Activated B cell treated with CpG ODN at 0.5 μM for 24 hours (primary cell): Measurements from ENCODE around the gene NT5DC4. TPM values are rescaled to one million over a fixed set of nuclear protein-coding genes. Genes with fewer than 3 reads are reported as not detected.
A peak's percentile ranks its signal among the peaks of the same experiment; 100 is the strongest.

Source experiments
- ATAC-seq: fragments of 200-7000 bp; cut with Tn5 transposase; one replicate; pipeline ENCODE4 v1.10.0; 2021; ENCODE audit warnings: low read depth, mild to moderate bottlenecking, moderate library complexity
- CTCF ChIA-PET: fragments of 350-600 bp; sonication (Branson Sonifier 250); formaldehyde crosslinking; loops from one replicate; lab custom pipeline; 2021; ENCODE audit warnings: antibody characterized with exemption; lab: Charles Lee
- POLR2A ChIA-PET: fragments of 350-600 bp; sonication (Branson Sonifier 250); formaldehyde crosslinking; loops from one replicate; lab custom pipeline; 2021; ENCODE audit warnings: antibody characterized with exemption; lab: Charles Lee
- DNase-seq: peaks from one replicate; pipeline ENCODE4 v3.0.0; 2022
- H3K27ac Mint-ChIP-seq: one replicate; pipeline ENCODE4 v1.8.0; 2020; ENCODE audit warnings: mixed read lengths
- H3K27me3 Mint-ChIP-seq: one replicate; pipeline ENCODE4 v1.8.0; 2021; ENCODE audit warnings: mixed read lengths
- H3K36me3 Mint-ChIP-seq: one replicate; pipeline ENCODE4 v1.8.0; 2021; ENCODE audit warnings: low read depth, mixed read lengths
- H3K4me1 Mint-ChIP-seq: one replicate; pipeline ENCODE4 v1.8.0; 2021; ENCODE audit warnings: mixed read lengths
- H3K4me3 Mint-ChIP-seq: one replicate; pipeline ENCODE4 v1.8.0; 2020; ENCODE audit warnings: mild to moderate bottlenecking, mixed read lengths
- H3K9me3 Mint-ChIP-seq: one replicate; pipeline ENCODE4 v1.8.0; 2020; ENCODE audit warnings: mixed read lengths
- intact Hi-C: fragments of 100-400 bp; cut with micrococcal nuclease; formaldehyde crosslinking; loops from one replicate; pipeline ENCODE4 v1.15.1; 2024
- total RNA-seq: library from RNA; stranded (reverse); gene quantifications from 2 replicates; pipeline ENCODE4 v1.2.3, GENCODE V29; 2022
- TF ChIP-seq, protein P1 (sequence below): fragments of 200-600 bp; IDR thresholded peaks from one replicate; pipeline ENCODE4 v1.8.0; 2022; ENCODE audit warnings: antibody characterized with exemption, mild to moderate bottlenecking

NT5DC4 gene
- total RNA-seq, 1 donor from 2014 or later: 1.4 TPM

DNA sequence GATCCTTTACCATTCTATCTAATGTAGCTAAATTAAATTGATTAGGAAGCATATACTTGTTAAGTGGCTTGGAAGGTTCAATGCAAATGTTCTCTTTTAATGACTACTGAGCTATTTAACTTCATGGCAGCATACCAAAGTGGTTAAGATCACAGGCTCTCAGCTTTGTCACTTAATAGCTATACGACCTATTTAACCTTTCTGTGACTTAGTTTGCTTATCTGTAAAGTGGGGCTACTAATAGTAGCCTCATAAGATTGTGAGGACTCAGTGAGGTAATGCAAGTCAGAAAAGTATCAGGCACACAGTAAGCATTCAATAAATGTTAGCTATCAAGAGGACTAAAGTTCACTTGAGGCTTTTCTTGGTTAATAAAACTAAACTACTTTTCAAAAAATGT, 39.3 kb downstream of the NT5DC4 start:
- no peaks in the 10 kb centered on the region for H3K9me3 Mint-ChIP-seq
- no peaks in the 10 kb centered on the region for H3K27me3 Mint-ChIP-seq
- peaks cover 18% of the 10 kb centered on the region for H3K4me1 Mint-ChIP-seq
- ChIA-PET CTCF (interaction anchor here (1.2 kb wide), 1 partner anchor 10 kb away, joined by 5 read pairs; no protein-coding TSS in a partner anchor), POLR2A (interaction anchor here (0.5 kb wide), 1 partner anchor 162 kb away, joined by 3 read pairs; no protein-coding TSS in a partner anchor)
- intact Hi-C loops: no loop called here
- ATAC-seq (no peak), DNase-seq (no peak)
- H3K4me3 Mint-ChIP-seq: no peak overlapping the region
- TF ChIP-seq, protein P1, sequence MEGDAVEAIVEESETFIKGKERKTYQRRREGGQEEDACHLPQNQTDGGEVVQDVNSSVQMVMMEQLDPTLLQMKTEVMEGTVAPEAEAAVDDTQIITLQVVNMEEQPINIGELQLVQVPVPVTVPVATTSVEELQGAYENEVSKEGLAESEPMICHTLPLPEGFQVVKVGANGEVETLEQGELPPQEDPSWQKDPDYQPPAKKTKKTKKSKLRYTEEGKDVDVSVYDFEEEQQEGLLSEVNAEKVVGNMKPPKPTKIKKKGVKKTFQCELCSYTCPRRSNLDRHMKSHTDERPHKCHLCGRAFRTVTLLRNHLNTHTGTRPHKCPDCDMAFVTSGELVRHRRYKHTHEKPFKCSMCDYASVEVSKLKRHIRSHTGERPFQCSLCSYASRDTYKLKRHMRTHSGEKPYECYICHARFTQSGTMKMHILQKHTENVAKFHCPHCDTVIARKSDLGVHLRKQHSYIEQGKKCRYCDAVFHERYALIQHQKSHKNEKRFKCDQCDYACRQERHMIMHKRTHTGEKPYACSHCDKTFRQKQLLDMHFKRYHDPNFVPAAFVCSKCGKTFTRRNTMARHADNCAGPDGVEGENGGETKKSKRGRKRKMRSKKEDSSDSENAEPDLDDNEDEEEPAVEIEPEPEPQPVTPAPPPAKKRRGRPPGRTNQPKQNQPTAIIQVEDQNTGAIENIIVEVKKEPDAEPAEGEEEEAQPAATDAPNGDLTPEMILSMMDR: no peak
- H3K36me3 Mint-ChIP-seq: peaks cover 1% of the 10 kb centered on the region
- no peak overlapping the region for H3K27ac Mint-ChIP-seq

DNA sequence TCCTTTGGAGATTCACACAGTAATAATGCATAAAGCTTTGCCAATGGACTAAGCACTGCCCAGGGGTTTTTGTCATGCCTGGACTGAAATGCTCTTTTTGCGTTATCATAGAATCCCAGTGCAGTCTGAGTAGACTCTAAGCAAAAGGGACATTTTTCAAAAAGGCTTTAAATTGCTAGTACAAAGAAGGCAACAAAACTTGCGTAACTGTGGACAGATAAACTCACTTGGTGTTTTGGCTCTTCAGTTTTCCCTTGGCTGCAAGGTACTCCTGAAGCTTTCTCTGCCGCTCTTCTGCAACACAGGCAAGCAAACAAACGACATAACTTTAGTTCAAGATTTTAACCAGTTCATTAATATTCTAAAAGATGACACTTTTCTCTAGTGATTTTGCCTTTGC, 41.5 kb downstream of the NT5DC4 start:
- intact Hi-C loops: no loop called here
- Mint-ChIP-seq H3K4me1 (peaks cover 20% of the 10 kb centered on the region), H3K36me3 (peaks cover 1% of the 10 kb centered on the region), H3K4me3 (no peak overlapping the region), H3K9me3 (no peaks in the 10 kb centered on the region), H3K27me3 (no peaks in the 10 kb centered on the region), H3K27ac (no peak overlapping the region)
- ChIA-PET CTCF (interaction anchor here (0.7 kb wide), 1 partner anchor 28 kb away, joined by 4 read pairs; no protein-coding TSS in a partner anchor), POLR2A (no interaction called here)
- TF ChIP-seq, protein P1: no peak
- ATAC-seq (no peak), DNase-seq (no peak)

DNA sequence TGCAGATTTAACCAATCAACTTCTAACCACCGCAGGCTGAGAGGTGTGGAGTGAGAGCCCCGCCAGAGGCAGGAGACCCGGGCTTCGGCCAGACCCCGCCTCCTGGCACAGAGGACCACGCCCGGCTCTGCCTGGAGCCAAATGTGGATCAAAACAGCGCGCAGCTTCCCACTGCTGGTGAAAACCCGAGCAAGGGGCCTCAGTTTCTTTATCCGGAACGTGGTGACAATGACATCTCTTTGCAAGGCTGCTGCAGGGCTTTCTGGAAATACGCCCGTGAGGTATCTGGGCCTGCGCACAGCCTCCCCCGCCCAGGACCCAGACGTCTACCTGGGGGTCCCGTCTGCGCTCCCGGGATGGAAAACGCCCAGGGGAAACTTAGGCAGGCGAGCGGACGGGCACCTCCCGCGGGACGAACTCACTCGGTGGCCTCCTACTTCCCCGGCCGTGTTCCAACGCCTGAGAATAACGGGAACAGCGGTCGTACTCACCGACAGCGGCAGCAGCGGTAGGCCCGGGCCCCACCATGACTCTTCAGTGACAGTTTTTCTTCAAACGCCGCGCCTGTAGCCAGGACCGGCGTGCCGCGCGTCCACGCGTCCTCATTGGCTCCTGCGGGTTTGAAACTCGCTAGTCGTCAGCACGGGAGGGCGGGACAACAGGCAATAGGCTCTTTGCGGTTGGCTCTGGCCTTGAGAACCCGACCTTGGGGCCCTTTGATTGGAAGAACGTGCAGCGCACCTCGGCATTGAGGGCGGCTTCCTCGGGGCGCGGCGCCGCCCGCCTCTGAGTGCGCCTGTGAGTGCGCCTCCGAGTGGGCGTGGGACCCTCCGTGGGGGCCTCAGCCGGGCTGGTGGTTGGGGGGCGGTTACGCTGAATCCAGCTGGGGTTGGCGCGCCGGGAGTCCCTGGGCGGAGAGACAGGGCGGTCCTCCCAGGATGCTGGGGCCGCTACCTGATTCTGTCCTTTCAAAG, 43.5 kb downstream of the NT5DC4 start, which contains the start of gene CKAP2L:
CKAP2L (minus strand) TSS at position 539 of the 974 bp plus-strand sequence; CDS start at position 528, 11 bp downstream.
- ATAC-seq (peak; percentile 100), DNase-seq (peak; percentile 87)
- Mint-ChIP-seq H3K4me1 (peaks cover 31% of the 10 kb centered on the region), H3K27me3 (no peaks in the 10 kb centered on the region), H3K9me3 (no peaks in the 10 kb centered on the region), H3K4me3 (peak within 1 kb of the TSS; percentile 91), H3K27ac (peak within 1 kb of the TSS; percentile 50), H3K36me3 (peaks cover 1% of the 10 kb centered on the region)
- ChIA-PET POLR2A (interaction anchor here (1.0 kb wide), 1 partner anchor 117 kb away, joined by 6 read pairs; no protein-coding TSS in a partner anchor), CTCF (interaction anchor here (0.7 kb wide), 1 partner anchor 15 kb away, joined by 3 read pairs; no protein-coding TSS in a partner anchor)
- TF ChIP-seq, protein P1: no peak
- intact Hi-C loops: loop anchor here (1.0 to 2.0 kb wide), 3 partner anchors 15 to 76 kb away; no protein-coding TSS in a partner anchor

DNA sequence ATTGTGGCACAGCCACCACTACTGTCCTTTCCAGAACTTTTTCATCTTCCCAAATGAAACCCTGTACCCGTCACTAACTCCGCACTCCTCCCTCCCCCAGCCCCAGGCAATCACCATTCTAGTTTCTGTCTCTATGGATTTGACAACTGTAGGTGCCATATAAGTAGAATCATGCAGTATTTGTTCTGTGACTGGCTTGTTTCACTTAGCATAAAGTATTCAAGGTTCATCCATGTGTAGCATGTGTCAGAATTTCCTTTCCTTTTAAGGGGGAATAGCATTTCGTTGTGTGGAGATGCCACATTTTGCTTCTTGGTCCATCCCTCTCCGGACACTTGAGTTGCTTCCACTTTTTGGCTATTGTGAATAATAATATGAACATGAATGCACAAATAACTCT, 44.4 kb downstream of the NT5DC4 start:
- TF ChIP-seq, protein P1: no peak

More for the DNA sequence above, 44.4 kb downstream of the NT5DC4 start:
- ATAC-seq (no peak), DNase-seq (no peak)
- peaks cover 1% of the 10 kb centered on the region for H3K36me3 Mint-ChIP-seq
- CTCF ChIA-PET: no interaction called here
- POLR2A ChIA-PET: interaction anchor here (1.0 kb wide), 1 partner anchor 116 kb away, joined by 6 read pairs; no protein-coding TSS in a partner anchor
- peak overlapping the region; percentile 22 for H3K27ac Mint-ChIP-seq
- H3K4me1 Mint-ChIP-seq: peaks cover 34% of the 10 kb centered on the region
- no peaks in the 10 kb centered on the region for H3K27me3 Mint-ChIP-seq
- intact Hi-C loops: loop anchor here (1.0 to 2.0 kb wide), 2 partner anchors 16 to 76 kb away; no protein-coding TSS in a partner anchor
- H3K9me3 Mint-ChIP-seq: no peaks in the 10 kb centered on the region
- peak overlapping the region; percentile 91 for H3K4me3 Mint-ChIP-seq
